DND-41 (cell line): ENCODE results near the gene CALCOCO2.

Experiments used
- EZH2 ChIP-seq: IDR thresholded peaks from 3 replicates; pipeline ENCODE4 v1.6.1; 2012; ENCODE audit warnings: borderline replicate concordance, low read depth, mild to moderate bottlenecking, moderate library complexity, low read length, inconsistent platforms; ENCODE audit not compliant: severe bottlenecking
- TF ChIP-seq, protein P1 (sequence below): IDR thresholded peaks from 2 replicates; pipeline ENCODE4 v1.5.1; 2012; ENCODE audit warnings: borderline replicate concordance, low read length, moderate library complexity, mild to moderate bottlenecking; ENCODE audit not compliant: poor library complexity, severe bottlenecking; ENCODE audit errors: extremely low read depth

DNA sequence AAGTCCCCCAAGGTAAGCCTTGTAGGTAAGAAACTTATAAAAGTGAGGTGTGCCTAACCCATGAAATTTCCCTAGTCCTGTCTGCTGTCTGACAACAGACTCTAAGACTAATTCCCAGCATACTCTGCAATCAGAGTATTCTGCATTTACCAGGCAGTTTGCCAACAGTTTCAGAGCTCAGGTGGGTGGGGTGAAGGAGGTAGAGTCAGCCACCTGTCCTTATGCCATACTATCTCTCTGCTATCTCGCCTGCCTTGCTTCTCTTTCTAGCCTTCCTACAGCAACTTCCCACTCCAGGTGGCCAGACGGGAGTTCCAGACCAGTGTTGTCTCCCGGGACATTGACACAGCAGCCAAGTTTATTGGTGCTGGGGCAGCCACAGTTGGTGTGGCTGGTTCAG is 64.1 kb downstream of the CALCOCO2 start:
- TF ChIP-seq EZH2 = no peak
- TF ChIP-seq, protein P1, sequence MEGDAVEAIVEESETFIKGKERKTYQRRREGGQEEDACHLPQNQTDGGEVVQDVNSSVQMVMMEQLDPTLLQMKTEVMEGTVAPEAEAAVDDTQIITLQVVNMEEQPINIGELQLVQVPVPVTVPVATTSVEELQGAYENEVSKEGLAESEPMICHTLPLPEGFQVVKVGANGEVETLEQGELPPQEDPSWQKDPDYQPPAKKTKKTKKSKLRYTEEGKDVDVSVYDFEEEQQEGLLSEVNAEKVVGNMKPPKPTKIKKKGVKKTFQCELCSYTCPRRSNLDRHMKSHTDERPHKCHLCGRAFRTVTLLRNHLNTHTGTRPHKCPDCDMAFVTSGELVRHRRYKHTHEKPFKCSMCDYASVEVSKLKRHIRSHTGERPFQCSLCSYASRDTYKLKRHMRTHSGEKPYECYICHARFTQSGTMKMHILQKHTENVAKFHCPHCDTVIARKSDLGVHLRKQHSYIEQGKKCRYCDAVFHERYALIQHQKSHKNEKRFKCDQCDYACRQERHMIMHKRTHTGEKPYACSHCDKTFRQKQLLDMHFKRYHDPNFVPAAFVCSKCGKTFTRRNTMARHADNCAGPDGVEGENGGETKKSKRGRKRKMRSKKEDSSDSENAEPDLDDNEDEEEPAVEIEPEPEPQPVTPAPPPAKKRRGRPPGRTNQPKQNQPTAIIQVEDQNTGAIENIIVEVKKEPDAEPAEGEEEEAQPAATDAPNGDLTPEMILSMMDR = no peak
